NCI-H446 treated with DMSO at 0.1 percent for 48 hours (cell line): ENCODE results near the gene TBC1D30.
"Not testable (repeated sequence)": the region's sequence is repeated elsewhere in the genome, so short reads cannot be mapped to it uniquely, and the experiment has no call there.

ENCODE experiments used
- DNase-seq: peaks from one replicate; lab custom pipeline; 2025; lab: John Stamatoyannopoulos, UW

TBC1D30 gene

DNA sequence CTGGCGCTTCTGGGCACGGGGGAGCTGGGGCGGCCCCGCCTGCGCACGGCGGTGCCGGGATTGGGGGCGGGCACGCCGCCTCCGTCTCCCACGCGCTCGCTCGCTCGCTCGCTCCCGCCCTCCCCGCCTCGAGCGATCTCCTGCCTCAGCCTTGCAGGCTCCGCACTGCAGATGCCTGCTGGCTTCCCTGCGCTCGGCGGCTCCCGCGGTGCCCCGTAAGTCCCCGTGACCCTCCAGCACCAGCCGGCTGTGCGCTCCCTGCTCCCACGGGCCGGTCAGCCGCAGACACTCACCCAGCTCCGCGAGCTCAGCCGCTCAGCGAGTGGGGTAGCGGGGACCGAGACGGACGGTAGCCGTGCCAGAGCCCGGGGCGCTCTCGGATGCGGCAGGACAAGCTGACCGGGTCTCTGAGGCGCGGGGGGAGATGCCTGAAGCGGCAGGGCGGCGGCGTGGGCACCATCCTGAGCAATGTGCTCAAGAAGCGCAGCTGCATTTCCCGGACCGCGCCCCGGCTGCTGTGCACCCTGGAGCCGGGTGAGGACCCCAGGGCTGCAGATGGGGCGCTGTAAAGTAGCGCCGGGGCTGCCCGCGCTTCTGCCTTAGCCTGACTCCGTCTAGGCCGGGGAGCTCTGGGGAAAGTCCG lies at the start of gene TBC1D30:
Gene TBC1D30 (plus strand): TSS at position 148 of the 643 bp plus-strand sequence. CDS start 233 bp downstream, at position 381.
- DNase-seq: peak; percentile 37

DNA sequence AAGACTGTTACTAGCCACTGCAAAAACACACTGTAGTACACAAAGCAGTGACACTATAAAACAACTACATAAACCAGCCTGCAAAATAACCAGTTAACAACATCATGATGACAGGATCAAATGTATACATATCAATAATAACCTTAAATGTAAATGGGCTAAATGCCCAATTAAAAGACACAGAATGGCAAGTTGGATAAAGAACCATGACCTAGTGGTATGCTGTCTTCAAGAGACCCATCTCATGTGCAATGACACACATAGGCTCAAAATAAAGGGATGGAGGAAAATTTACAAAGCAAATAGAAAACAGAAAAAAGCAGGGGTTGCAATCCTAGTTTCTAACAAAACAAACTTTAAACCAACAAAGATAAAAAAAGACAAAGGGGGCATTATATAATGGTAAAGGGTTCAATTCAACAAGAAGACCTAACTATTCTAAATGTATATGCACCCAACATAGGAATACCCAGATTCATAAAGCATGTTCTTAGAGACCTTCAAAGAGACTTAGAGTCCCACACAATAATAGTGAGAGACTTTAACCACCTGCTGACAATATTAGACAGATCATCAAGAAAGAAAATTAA lies 49.2 kb upstream of the TBC1D30 start:
- not testable (repeated sequence) for DNase-seq

GRCh38 chr12:64779354-64779974 lies 45.0 kb upstream of the TBC1D30 start:
- DNase-seq: no peak

GRCh38 chr12:64780132-64780530 lies 44.3 kb upstream of the TBC1D30 start:
- DNase-seq: no peak

- no peak for DNase-seq
Measured at GRCh38 chr12:64780531-64781279, 43.7 kb upstream of the TBC1D30 start.

DNA sequence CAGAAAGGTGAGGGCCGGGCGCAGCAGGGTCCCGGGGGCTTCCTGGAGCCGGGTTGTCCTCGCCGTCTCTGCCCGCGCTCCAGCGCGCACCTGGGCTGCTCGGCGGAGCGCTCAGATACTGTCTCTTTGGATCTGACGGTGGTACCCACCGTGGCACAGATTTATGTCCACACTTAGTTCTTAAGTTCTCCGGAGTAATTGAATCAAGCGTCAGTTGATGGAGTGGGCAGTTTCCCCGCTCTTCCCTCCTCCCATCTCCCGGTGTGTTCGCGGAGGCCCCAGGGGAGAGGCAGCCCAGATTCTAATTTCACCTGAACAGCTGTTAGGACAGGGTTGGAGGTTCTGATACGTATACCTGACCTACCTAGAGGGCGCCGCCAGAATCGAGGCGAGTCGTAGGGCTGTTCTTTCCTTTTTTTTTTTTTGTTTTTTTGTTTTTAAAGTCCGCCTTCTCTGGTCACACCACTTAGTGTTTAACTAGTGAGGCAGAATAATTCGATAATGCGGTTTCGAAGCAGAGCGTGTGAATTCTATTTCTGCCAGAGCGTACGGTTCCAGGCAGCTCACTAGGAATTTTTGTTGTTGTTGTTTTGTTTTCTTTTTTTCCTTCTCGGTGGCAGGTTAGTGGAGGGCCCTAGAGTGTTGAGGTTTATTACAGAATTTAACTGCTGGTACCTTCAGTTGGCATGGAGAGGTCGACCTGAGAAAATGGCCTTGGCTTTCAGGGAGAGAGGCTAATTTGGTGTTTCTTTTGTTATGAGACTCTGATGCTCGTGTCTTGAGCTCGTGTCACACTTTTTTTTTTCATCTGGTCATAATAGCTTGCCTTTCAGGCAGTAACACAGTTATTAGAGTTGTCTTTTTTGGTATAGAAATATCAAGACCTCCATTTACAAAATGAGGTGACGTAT lies 42.9 kb upstream of the TBC1D30 start:
- DNase-seq: no peak

DNA sequence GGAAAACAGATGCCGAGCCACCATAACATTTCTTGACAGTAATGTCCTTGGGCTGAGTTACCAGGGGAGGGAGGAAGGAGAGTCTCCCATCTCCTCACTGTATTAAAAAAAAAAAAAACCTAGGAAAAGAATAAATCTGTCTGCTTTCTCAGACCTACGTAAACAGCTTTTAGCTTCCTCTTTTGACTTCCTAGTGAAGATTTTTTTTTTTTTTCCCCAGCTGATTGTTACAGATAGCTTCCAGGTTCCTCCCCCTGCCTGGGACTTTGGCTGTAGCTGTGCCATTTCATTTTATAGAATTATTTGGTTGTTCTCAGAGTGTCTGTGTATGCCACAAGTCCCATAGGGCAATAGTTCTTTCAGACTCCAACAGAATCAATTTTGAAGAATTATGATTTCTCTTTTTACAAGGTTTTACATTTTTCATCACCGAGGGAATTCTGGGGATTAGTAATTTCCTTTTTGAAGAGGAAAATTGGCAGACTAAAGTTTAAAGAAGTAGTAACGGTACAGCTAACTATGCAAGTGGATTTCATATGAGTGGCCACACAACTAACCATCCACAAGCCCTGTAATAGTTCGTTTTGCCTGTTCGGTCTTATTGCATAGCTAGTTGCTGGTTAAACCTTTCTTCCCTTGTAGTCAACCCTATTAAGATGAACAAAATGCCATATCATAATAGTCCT lies 42.1 kb upstream of the TBC1D30 start:
- DNase-seq: no peak

DNA sequence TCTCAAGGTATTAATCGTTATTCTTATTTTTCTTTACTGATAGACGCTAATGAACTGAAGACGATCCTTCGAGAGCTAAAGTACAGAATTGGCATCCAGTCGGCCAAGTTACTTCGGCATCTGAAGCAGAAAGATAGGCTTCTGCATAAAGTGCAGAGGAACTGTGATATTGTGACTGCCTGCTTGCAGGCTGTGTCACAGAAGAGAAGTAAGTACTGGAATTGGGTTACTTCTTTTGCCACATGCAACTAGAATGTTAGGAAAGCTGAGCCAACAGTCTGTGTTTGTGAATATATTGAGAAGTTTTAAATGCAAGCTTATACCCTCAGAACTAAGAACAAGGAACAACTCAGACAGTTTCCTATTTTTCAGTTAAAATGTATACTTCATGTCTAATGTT lies 38.6 kb upstream of the TBC1D30 start:
- DNase-seq: no peak

GRCh38 chr12:64790166-64790565 lies 34.3 kb upstream of the TBC1D30 start:
- DNase-seq: no peak

DNA sequence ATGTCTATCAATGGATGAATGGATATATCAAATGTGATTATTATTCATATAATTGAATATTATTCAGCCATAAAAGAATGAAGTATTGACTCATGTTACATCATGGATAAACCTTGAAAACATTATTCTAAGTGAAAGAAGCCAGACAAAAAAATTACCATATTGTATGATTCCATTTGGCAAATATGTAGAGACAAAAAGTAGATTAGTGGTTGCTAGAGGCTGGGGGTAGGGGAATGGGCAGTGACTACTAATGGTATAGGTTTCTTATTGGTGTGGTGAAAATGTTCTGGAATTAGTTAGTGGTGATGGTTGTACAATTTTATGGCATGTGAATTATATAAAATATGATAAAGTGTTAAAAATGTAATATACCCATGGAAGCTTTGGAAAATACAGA lies 33.4 kb upstream of the TBC1D30 start:
- DNase-seq: no peak

GRCh38 chr12:64792128-64792527 lies 32.3 kb upstream of the TBC1D30 start:
- DNase-seq: no peak

GRCh38 chr12:64793610-64794009 lies 30.8 kb upstream of the TBC1D30 start:
- DNase-seq: no peak

- no peak for DNase-seq
Measured at GRCh38 chr12:64794305-64794704, 30.1 kb upstream of the TBC1D30 start.

- peak; percentile 64 for DNase-seq
Measured at GRCh38 chr12:64796205-64796845, 28.1 kb upstream of the TBC1D30 start.

- DNase-seq: no peak
Measured at GRCh38 chr12:64797156-64797555, 27.3 kb upstream of the TBC1D30 start.

GRCh38 chr12:64798165-64798564 lies 26.3 kb upstream of the TBC1D30 start:
- DNase-seq: no peak

DNA sequence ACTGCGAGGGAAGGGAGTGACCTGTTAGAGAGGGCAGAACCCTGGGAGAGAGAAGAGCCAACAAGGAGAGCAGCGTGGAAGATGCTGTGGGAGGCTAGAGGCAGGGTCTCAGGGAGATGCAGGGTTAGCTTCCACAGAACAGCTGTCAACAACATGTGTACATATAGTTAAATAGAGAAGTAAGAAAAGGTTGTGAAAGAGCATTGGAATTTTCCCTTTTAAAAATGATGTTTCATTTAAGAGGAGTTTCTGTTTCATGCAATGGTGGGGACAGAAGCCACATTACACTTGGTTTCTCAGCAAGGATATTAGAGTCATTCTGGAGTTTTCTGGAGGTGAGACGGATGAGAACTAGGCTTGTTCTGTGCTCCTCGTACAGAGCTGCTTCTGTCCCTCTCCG lies 23.8 kb upstream of the TBC1D30 start:
- DNase-seq: no peak

DNA sequence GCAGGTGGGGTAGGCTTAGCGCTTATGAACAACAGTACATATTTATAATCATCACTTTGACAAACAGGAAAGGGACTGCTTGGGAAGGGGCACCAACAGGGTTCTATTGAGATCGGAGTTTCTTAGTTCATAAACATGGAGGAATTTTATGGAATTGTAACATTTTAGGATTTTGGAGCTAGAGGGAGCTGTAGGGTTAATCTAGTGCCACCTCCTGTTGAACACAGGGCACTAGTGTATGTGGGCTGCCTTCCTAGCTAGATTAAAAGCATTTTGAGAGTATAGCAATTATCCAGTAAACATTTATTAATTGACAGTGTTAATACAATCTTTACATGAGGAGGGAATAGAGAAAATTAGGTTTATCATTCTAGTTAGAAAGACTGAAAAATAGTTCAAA lies 23.1 kb upstream of the TBC1D30 start:
- DNase-seq: no peak

GRCh38 chr12:64802180-64802775 lies 22.2 kb upstream of the TBC1D30 start:
- peak; percentile 8 for DNase-seq

- no peak for DNase-seq
Measured at GRCh38 chr12:64806173-64806572, 18.3 kb upstream of the TBC1D30 start.
